ENCODE measurements around the gene LILRB4.
"Not testable (repeated sequence)": the region's sequence is repeated elsewhere in the genome, so short reads cannot be mapped to it uniquely, and the experiment has no call there.

LILRB4 gene

DNA sequence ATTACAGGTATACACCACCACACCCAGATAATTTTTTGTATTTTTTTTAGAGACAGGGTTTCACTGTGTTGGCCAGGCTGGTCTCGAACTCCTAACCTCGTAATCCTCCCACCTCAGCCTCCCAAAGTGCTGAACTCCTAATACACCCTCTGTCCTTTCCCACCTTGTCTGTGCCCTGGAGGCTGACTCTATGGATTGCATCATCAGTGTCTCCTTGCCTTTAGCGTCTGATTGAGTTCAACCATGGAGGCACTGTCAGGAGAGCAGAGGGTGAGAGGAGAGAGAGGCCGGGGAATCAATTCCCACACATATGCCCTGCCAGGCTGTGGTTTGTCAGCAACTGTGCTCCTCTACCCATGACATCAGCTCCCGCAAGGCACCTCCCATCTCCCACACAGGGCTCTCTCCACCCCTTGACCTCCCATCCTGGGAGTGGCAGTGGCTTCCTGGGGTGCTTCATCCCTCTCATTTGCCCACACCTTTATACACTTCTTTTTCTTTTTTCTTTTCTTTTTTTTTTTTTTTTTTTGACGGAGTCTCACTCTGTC, 12.6 kb upstream of the LILRB4 start:
- no peak for DNase-seq

DNA sequence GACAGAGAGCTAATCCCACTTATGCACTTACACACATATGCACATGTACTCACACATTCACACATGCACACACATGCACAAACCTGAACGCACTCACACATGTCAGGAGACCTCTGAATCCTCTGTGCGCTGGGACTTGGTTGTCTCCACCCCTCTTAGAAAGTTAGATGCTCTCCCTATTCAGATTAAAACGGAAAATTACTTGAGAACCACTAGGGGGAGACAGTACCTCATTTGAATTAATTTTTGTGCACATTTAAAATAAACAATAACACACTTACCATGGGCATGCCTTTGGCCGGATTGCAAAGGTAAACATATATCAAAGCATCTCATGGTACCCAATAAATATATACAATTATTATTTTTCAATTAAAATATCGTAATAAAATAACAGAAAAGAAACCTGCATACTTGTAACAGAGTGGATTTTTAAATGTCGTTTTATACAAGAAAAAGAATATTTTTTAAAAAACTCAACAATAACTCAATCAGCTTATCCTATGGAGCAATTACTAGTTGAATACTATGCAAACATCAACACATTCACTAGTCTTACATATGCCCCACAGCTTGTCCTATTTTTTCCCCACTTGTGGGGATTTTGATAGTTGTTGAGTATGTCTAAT, 9.5 kb upstream of the LILRB4 start:
- DNase-seq = peak in 1 of 2 donors; percentile 33

DNA sequence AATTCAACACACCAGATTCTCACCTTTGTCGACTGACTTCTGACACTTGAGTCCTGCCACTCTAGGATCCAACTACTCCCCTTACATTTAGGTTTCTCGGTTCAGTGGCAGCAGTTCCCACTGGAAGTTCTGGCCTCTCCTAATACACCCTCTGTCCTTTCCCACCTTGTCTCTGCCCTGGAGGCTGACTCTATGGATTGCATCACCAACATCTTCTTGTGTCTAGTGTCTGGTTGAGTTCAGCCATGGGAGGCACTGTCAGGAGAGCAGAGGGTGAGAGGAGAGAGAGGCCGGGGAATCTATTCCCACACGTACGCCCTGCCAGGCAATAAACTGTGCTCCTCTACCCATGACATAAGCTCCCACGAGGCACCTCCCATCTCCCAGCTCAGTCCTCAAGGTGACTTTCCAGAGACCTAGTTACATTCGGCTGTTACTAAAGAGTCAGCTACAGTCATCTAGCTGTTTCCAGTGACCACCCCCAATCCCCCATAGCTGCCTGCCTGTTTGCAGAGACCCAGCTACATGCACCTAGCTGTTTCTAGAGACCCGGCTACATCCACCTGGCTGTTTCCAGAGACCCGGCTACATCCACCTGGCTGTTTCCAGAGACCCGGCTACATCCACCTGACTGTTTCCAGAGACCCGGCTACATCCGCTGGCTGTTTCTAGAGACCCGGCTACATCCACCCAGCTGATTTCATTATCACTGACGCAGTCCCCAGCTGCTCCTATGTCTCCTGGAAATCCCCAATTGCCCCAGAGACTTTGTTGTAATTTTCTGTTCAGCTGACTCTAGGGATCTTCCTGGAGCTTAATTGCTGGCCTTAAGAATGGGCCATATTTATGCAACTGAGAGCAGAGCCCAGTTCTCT, 8.1 kb upstream of the LILRB4 start:
- DNase-seq = peak in 1 of 2 donors; percentile 25

DNA sequence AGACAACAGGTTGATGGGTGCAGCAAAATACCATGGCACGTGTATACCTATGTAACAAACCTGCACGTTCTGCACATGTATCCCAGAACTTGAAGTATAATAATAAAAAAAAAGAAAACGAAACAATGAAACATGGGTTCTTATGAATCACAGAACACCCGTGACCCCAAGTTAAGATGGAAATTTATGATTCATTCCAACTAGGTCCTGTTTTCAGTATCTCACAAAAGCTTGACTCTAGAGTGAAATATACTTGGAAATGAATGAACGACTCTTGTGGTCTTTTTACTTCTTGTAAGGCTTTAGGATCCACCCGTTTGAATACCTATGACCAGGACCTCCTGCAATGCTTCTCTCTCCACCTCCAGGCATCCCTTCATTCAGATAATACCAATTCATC, 3.5 kb upstream of the LILRB4 start:
- DNase-seq = no peak

DNA sequence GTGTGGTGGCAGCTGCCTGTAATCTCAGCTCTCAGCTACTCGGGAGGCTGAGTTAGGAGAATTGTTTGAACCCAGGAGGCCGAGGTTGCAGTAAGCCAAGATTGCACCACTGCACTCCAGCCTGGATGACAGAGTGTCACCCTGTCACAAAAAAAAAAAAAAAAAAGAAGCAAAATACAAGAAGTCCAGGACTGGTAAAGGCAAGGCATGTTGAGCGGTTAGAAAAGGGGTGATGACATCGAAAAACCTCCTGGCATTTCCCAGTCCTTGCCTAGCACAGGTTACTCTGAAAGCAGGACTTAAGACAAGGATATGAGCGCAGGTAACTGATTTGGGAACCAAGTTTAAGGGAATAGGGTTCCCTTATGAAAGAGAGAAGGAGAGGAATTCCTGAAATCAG, 2.5 kb upstream of the LILRB4 start:
- no peak for DNase-seq

DNA sequence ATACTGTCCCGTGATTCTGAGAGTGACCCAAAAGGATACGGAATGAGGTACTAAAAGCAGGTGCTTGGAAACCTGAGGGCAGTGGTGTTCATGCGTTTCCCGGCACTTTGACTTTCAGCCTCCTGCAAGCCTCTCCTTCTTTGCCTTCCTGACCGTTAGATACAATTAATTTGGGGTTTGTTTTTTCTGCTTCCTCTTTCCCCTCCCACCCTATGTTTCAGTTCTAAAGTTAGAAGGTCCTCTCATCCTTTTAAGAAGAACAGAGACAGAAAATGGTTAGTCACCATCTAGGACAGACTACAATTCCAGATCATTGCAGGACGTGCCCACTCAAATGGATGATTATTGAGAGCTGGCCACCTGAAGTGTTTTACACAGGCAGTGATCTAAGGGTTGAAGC, 1.8 kb upstream of the LILRB4 start:
- DNase-seq = no peak

DNA sequence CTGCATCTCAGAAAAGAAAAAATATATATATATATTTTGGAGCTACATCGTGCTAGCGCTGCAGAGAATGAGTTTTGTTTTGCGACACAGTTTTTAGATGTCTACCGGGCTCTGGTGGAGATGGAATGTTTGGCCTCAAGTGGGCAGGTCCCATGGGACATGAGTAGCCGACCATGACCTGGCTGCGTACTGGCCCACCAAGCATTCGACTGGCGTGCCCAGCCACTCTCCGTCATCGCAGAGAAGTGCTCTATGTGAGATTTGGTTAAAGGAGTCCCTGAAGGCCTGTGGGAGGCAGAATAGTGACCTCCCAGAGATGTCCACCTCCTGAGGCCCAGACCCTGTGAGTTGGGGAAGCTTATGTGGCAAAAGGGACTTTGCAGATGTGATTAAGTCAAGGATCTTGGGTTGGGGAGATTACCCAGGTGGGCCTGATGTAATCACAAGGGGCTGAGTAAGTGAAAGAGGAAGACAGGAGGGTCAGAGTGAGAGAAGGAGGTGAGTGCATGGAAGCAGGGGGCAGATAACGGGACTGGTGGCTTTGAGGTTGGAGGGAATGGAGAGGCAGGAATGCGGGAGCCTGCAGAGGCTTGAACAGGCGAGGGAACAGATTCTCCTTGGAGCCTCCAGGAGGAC, 821 bp upstream of the LILRB4 start:
- no peak for DNase-seq

DNA sequence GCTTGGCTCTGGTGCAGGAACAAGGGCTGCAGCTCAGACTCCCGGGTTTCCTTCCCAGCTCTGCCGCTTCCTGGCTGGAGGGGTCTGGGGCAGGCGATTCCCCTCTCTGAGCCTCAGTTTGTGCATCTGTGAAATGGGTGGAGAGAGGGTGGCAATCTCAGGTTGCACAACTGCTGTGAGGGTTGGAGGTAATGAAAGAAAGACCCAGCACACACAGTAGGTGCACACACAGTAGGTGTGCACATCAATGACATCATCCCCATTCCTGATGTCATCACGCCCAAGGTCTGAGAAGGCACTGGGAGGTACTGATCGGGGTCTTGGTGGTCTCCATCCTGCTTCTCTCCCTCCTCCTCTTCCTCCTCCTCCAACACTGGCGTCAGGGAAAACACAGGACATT, 2.7 kb downstream of the LILRB4 start:
- DNase-seq = no peak

DNA sequence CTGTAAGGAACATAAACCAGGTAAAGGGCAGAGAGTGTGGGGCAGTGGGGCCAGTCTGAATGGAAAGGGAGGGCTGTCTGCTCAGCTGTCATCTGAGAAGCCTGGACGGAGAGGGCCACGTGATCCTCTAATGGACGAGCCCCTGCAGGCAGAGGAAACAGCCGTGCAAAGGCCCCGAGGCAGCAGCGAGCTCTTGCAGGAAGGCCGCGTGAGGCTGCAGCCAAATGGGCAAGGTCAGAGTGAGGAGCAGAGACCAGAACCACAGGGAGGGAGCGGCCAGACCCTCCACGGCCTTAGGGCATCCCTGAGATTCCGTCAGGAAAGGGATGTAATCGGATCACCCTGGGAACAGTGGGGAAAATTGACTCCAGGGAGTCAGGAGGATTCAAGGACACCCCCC, 4.4 kb downstream of the LILRB4 start:
- DNase-seq = no peak

DNA sequence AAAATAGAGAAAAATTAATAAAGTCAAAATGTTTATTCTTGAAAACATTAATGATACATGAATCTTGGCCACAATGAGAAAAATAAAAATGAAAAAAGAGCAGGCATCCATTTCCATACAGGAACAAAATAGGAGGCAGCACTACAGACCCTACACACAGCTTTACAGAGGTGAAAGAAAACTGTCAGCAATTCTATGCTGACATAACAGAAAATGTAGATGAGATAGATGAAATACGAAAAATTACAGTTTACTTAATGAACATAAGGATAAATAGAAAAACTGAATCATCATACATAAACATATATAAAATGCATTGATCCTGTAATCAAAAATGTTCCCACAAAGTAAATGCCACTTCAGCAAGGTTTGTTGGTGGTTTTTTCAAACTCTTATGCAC, 5.6 kb downstream of the LILRB4 start:
- no peak for DNase-seq

DNA sequence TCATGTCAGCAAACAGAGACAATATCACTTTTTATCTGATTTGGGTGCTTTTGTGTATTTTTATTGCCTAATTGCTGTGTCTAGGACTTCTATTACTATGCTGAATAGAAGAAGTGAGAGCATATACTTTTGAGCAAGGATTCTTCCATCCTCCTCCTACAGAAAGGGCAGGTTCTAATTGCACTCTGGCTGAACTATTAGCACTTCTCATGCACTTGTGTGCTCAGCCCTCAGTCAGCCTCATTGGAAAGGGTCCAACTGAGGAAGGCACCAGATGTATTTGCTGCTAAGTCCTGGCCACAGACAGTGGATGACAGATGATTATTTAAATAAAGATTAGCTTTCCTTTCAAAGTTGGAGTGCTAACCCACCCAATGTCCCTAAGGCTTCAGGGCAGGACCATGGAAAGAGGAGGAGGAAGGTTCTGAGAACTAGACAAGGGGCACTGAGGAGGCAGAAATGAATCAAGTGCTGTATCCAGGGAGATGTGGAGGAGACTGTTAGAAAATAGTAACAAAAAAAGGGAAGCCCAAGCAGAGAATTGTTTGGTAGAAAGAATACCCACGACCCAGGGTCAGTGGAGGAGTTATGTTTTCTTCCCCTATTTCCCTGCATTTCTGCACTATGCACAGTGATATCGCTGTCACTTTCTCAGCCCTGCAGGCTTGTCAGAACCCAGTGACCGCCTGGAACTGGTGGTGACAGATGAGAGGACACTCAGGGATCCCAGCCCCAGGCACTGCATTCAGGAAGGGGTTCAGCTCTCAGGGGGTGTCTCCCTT, 8.0 kb downstream of the LILRB4 start:
- no peak for DNase-seq

DNA sequence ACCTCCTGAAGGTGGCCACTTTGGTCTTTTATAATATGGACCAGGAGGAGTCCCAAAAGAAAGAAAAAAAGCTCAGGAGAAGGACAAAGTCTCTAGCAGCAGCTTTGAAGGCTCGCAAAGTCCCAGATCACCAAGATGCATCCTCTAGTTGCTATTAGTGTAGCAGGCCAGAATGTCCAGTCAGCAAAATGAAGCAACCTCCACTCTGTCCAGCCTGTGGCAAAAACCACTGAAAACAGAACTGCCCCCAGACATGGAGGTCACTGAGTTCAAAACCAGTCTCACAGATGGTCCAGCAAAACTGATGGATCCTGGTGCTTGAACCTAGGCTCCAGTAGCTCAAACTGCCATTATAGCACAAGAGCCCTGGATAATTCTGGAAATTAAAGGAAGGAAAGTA, 10.4 kb downstream of the LILRB4 start:
- DNase-seq = no peak

DNA sequence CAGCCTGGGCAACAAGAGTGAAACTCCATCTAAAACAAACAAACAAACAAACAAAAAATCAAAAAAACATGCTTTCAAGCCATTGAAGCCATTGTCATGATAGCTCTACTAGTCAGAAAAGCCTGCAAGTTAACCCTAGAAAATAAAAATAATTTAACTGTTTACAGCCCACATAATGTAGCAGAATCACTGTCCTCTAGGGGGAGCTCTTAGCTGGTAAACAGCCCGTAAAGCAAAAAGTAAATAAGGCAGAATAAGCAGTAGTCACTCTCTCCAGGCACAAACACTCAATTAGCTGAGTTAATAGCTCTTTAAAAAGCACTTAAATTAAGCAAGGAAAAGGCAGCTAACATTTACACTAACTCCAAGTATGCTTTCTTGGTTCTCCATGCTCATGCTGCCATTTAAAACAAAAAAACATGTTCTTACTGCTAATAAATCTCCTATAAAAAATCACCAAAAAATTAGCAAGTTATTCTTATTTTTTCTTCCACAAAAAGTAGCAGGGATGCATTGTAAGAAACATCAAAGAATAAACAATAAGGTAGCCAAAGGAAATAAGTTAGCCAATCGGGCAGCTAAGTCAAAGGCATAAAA, 11.3 kb downstream of the LILRB4 start:
- peak in 1 of 2 donors; percentile 30 for DNase-seq

DNA sequence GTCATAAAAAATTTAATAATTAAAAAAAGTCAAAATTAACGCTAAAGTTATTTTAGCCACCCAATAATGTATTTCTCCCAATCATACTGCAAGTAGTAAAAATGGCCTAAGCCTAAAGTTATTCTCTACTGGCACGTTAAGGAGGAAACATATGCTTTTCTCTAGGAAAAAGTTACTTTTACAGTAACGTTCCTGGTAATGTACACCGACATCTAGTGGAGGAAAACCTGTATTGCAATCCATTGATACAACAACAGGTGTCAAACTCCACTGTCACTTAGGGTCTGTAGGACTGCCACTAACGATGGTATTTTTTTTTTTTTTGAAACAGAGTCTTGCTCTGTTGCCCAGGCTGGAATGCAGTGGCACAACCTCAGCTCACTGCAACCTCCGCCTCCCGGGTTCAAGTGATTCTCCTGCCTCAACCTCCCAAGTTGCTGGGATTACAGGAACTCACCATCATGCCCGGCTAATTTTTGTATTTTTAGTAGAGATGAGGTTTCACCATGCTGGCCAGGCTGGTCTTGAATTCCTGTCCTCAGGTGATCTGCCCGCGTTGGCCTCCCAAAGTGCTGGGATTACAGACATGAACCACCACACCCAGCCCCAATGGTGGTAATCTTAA, 13.5 kb downstream of the LILRB4 start:
- peak in 1 of 2 donors; percentile 53 for DNase-seq

DNA sequence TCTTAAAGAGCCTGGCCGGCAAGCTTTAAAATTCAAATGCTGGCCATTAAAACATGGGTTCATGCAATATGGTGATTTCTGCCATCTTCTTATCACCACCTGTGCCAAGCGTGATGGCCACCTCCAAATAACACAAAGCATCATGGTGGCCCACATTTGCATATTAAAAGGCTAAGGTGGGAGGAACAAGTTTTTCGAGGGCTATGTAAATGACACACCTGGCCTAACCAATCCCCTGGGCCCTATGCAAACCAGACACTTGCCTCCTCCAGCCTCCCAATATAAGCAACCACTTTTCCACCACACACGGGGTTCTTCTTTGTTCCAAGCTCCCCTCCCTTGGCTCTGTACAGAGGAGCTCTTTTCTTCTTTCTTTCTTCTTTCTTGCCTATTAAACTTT, 14.4 kb downstream of the LILRB4 start:
- DNase-seq = no peak

DNA sequence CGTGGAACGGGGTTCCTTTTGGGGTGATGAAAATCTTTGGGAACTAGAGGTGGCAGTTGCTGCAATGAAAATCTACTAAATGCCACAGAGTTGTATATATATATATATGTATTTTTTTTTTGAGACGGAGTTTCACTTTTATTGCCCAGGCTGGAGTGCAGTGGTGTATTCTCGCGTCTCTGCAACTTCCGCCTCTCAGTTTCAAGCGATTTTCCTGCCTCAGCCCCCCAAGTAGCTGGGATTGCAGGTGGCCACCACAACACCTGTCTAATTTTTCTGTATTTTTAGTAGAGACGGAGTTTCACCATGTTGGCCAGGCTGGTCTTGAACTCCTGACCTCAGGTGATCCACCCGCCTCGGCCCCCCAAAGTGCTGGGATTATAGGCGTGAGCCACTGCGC, 18.8 kb downstream of the LILRB4 start:
- DNase-seq = not testable (repeated sequence)

DNA sequence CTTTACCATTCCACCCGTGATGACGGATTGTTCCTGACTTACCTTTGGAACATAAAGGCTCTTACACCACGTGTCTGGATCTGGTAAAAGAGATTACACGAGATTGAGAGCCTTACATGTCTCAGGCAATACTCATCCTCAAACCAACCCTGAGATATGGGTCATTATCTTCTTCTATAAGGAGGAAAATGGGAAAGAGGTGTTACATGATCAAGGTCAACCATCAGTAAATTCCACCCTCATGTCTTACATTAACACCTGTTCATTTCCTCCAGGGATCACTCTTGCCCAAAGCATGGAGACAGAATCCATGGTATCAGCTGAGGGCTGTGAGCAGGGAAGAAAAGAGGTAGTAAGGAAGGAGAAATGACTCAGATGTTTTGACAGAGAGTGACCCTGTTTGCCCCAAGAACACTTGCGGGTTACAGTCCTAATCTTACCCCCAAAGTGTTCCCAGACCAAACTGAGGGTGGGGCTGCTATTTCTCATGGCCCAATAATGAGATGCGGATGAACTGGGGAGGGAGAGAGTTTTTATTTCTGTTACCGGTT, 19.6 kb downstream of the LILRB4 start:
- no peak for DNase-seq

DNA sequence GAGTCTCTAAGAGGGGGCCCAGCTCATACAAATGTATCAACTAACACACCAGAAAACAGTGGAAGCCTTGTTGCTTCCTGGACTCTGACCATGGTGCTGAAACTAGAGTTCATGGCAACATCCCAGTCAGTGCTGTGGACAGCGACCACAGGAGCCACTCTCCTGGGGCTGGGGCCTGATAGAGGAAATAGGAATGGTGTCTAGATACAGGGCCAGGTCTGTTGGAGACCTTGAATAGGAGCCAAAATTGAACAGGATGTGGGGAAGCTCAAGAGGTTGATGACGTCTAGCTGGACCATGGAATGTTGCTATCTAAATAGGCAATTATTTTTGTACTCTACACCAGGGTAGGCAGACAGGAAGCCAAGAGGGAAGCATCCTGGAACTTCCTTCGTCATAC, 21.7 kb downstream of the LILRB4 start:
- no peak for DNase-seq

DNA sequence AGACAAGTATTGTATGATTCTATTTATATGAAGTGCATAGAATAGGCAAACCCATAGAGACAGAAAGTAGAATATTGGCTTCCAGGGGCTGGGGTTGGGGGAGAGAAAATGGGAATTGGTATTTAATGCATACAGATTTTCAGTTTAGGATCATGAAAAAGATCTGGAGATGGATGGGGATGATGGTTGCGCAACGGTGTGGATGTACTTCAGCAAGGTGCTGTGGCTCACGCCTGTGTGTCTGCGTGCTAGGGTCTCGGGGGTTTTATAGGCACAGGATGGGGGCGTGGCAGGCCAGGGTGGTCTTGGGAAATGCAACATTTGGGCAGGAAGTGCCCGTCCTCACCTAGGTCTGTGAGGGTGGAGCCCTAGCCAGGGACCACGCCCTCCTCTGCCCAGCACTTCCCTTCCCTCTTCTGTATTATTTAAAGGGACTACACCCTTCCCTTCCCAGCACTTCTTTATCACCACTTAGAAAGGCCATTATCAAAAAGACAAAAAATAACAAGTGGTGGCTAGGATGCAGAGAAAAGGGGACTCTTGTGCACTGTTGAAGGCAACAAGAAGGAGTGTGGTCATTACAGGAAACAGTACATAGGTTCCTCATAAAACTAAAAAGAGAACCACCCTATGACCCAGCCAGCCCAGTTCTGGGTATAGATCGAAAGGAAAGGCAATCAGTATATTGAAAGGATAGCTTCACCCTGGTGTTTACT, 29.0 kb downstream of the LILRB4 start:
- DNase-seq = no peak

DNA sequence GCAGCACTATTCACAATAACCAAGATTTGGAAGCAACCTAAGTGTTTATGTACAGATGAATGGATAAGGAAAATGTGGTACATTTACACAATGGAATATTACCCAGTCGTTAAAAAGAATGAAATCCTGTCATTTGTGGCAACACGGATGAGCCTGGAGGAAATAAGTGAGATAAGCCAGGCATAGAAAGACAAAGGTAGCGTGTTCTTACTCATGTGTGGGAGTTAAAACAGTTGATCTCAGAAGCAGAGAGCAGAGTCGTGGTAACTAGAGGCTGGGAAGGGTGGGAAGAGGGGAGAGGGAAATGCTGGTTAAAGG, 29.5 kb downstream of the LILRB4 start:
- no peak for DNase-seq

DNA sequence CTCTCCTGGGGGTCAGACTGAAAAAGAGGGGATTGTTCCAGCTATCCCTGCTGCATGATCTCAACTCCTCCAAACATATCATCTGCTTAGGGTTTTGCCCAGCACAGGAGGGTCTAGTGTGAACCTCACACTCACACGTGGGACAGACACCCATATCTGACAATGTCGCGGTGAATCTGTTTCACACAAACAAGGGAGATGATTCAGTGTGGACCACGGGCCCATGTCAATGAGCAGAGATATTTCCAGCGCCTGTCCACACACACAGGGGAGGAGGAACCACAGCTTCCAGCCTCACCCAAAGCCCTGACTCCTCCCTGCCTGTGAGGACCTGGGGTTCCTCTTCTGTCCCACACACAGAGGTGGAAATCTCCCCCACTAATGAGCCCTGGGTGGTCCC, 31.9 kb downstream of the LILRB4 start:
- DNase-seq = no peak

Measured in CD4-positive, alpha-beta T cell treated with Interleukin-4 for 1 hour (primary cell).